Liver (tissue), 3 donors: ENCODE data around the gene LRRC45.

Source experiments
- ATF3 ChIP-seq: IDR thresholded peaks from 2 replicates; pipeline ENCODE4 v1.6.1; 2016; ENCODE audit warnings: antibody characterized with exemption
- FOXA1 ChIP-seq: IDR thresholded peaks from 2 replicates; pipeline ENCODE4 v1.6.1; 2016; ENCODE audit warnings: antibody characterized with exemption
- GABPA ChIP-seq, 2 donors: IDR thresholded peaks in 1 of 2; conservative IDR thresholded peaks in 1 of 2; 2 replicates each; pipeline ENCODE4 v1.6.1; 2016; ENCODE audit warnings: antibody characterized with exemption in 2 of 2, mild to moderate bottlenecking in 1 of 2, moderate library complexity in 1 of 2
- HNF4A ChIP-seq, 2 donors: conservative IDR thresholded peaks; 2 replicates each; pipeline ENCODE4 v1.6.1; 2016; ENCODE audit warnings: antibody characterized with exemption in 2 of 2, mild to moderate bottlenecking in 2 of 2
- MAX ChIP-seq: IDR thresholded peaks from 2 replicates; pipeline ENCODE4 v1.6.1; 2016; ENCODE audit warnings: antibody characterized with exemption
- RAD21 ChIP-seq, 2 donors: IDR thresholded peaks; 2 replicates each; pipeline ENCODE4 v1.6.1; 2016; ENCODE audit warnings: antibody characterized with exemption in 2 of 2, mild to moderate bottlenecking in 2 of 2
- RXRA ChIP-seq, 2 donors: IDR thresholded peaks; 2 replicates each; pipeline ENCODE4 v1.6.1; 2017 to 2018; ENCODE audit warnings: antibody characterized with exemption in 2 of 2, mild to moderate bottlenecking in 1 of 2
- SP1 ChIP-seq: IDR thresholded peaks from 2 replicates; pipeline ENCODE4 v1.6.1; 2018; ENCODE audit warnings: antibody characterized with exemption, mild to moderate bottlenecking
- TF ChIP-seq, protein P1 (sequence below): fragments of 150-350 bp; IDR thresholded peaks from 2 replicates; pipeline ENCODE4 v1.5.1; 2017; ENCODE audit warnings: improper control_type of control experiment, low read depth, low read length; ENCODE audit not compliant: missing input control
- TF ChIP-seq, protein P2 (sequence below): IDR thresholded peaks from 2 replicates; pipeline ENCODE4 v1.6.1; 2016; ENCODE audit warnings: antibody characterized with exemption, mild to moderate bottlenecking
- donor health status: healthy.
- donor health status: healthy.

- TF ChIP-seq, protein P1, sequence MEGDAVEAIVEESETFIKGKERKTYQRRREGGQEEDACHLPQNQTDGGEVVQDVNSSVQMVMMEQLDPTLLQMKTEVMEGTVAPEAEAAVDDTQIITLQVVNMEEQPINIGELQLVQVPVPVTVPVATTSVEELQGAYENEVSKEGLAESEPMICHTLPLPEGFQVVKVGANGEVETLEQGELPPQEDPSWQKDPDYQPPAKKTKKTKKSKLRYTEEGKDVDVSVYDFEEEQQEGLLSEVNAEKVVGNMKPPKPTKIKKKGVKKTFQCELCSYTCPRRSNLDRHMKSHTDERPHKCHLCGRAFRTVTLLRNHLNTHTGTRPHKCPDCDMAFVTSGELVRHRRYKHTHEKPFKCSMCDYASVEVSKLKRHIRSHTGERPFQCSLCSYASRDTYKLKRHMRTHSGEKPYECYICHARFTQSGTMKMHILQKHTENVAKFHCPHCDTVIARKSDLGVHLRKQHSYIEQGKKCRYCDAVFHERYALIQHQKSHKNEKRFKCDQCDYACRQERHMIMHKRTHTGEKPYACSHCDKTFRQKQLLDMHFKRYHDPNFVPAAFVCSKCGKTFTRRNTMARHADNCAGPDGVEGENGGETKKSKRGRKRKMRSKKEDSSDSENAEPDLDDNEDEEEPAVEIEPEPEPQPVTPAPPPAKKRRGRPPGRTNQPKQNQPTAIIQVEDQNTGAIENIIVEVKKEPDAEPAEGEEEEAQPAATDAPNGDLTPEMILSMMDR, result no peak
- TF ChIP-seq RXRA (IDR thresholded peaks at IDR 0.05) (no peak), GABPA (IDR thresholded peaks at IDR 0.05 in 1 of 2, conservative IDR thresholded peaks at IDR 0.05 in 1 of 2) (no peak), SP1 (no peak), ATF3 (no peak), RAD21 (IDR thresholded peaks at IDR 0.05) (no peak), MAX (no peak), FOXA1 (no peak), HNF4A (conservative IDR thresholded peaks at IDR 0.05) (no peak)
- TF ChIP-seq, protein P2, sequence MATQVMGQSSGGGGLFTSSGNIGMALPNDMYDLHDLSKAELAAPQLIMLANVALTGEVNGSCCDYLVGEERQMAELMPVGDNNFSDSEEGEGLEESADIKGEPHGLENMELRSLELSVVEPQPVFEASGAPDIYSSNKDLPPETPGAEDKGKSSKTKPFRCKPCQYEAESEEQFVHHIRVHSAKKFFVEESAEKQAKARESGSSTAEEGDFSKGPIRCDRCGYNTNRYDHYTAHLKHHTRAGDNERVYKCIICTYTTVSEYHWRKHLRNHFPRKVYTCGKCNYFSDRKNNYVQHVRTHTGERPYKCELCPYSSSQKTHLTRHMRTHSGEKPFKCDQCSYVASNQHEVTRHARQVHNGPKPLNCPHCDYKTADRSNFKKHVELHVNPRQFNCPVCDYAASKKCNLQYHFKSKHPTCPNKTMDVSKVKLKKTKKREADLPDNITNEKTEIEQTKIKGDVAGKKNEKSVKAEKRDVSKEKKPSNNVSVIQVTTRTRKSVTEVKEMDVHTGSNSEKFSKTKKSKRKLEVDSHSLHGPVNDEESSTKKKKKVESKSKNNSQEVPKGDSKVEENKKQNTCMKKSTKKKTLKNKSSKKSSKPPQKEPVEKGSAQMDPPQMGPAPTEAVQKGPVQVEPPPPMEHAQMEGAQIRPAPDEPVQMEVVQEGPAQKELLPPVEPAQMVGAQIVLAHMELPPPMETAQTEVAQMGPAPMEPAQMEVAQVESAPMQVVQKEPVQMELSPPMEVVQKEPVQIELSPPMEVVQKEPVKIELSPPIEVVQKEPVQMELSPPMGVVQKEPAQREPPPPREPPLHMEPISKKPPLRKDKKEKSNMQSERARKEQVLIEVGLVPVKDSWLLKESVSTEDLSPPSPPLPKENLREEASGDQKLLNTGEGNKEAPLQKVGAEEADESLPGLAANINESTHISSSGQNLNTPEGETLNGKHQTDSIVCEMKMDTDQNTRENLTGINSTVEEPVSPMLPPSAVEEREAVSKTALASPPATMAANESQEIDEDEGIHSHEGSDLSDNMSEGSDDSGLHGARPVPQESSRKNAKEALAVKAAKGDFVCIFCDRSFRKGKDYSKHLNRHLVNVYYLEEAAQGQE, result no peak
Observed at GRCh38 chr17:81986606-81987005, 36.5 kb upstream of the LRRC45 start.
